GM19043 (cell line): Measurements from ENCODE around the gene CEP112.

Experiments used
- ATAC-seq: cut with Tn5 transposase; IDR thresholded peaks from one replicate; pipeline ENCODE4 v1.9.1; 2021; ENCODE audit warnings: low read depth; ENCODE audit not compliant: unreplicated experiment

Gene CEP112

GRCh38 chr17:65898651-65899050 lies 293.3 kb downstream of the CEP112 start:
- no peak for ATAC-seq

GRCh38 chr17:65896889-65897288 lies 295.0 kb downstream of the CEP112 start:
- no peak for ATAC-seq

DNA sequence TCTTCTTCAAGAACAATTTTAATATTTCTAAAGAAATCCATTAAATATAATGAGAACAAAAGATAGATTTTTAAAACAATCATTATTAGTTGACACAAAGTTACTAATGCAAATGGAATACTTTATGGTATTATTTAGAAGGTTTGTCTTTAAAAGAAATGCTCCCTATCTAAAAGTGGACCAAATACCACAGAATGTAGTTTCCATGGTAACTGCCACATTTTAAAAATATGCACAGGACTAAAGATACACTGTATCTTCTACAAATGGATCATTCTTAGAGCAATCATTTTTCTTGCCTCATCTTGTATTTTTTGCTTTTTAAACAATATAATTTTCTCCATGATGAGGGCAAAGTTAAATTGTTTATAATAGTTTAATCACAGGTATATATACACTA lies 296.0 kb downstream of the CEP112 start:
- ATAC-seq, result no peak

DNA sequence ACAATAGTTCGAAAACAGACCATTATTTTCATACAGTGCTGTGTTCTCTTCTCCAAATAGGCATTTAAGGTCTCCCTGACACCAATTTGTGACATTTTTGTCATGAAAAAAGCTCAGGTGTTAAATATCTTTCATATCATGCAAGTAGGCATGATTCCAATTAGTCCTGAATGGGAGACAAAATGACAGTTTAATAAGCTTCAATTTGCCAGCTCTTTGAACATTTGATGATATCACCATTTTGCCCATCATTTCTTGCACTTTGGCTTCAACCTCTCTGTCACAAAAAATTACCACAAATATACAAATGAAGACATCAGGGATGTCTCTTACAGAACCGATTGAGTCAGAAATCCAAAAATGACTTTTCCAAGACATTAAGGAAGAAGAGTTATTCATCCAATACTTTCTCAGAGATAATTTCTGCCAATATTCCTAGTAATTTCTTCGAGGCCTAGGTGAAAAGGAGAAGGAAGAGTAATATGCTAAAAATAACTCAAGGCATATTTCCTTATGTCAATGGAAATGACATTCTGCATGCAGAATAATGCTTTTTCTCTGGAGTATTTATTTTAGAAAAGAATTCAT lies 298.1 kb downstream of the CEP112 start:
- ATAC-seq, result no peak

GRCh38 chr17:65892912-65893377 lies 299.0 kb downstream of the CEP112 start:
- no peak for ATAC-seq

DNA sequence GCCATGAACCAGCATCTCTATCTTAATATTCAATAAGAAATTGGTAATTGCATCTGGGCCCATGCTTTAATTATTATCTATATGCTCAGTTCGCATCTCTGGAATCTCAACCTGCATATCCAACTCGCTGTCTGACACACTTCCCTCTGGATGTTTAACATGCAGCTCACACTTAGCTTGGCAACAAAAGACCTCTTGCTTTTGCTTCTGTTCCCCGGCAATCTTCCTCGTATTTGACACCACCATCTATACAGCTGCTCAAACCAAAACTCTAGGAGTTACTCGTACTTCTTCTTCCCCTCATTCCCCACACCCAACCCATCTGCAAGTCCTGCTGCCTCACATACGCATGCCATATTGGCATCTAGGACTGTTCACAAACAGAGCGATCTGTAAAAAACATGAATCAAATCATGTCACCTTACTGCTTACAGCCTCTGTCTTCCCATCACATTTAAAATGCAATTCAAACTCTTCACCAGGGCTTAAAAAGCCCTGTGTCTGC lies 300.6 kb downstream of the CEP112 start:
- ATAC-seq, result no peak

- no peak for ATAC-seq
Measured at GRCh38 chr17:65888649-65889048, 303.3 kb downstream of the CEP112 start.

- ATAC-seq, result no peak
Measured at GRCh38 chr17:65886315-65887245, 305.4 kb downstream of the CEP112 start.

DNA sequence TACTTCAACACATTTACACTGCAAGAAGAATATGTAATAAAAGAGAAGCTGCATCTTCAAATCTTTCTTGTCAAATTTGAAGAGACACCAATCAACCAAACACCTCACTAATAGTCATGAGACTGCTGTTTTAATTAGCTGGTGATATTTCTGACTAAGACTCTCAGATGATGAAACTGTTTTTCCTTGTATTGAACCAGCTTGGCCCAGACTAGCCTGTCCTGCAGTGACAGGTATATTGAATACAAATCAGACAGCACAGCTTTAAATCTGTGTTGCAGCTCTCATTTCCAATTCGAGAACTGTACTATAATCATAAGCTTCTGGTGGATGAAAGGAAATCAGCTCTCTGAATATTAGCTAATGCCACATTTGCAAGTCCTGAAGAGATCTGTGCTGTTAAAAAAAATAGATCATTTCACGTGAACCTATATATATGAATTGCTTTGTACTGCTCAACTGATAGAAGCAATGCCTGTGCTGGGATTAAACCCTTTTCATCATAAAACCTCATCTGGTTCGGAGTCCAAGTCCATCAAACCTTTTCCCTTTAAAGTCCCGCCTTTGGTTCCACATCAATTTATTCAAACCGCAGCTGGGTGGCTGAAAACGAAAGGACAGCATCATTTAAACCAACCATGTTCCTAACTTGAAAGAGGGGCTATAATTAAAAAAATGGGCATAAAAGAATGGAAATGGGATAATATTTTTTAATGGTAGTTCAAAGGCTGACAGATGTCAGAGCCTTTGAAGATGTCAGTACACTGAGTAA lies 306.2 kb downstream of the CEP112 start:
- ATAC-seq, result no peak

DNA sequence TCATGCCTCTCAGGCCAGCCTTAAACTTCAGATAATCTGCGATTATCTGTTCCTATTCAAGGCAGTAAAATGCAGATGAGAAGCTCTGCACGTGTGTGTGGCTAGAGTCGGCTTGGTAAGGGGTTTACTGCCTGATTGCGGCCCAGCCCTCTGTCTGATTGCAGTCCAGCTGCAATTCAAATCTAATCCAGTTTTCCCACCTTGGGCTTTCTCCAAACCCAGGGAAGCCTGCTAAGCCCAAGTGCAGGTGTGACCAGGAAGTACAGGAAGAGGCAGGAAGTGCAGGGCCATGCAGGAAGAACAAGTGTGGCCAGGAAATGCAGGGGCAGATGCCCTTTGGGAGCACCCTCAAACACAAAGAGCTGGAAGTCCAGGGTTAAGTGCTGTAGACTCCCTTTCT lies 314.9 kb downstream of the CEP112 start:
- no peak for ATAC-seq

- ATAC-seq, result no peak
Measured at GRCh38 chr17:65868881-65869280, 323.1 kb downstream of the CEP112 start.

GRCh38 chr17:65867014-65867413 lies 324.9 kb downstream of the CEP112 start:
- ATAC-seq, result no peak

DNA sequence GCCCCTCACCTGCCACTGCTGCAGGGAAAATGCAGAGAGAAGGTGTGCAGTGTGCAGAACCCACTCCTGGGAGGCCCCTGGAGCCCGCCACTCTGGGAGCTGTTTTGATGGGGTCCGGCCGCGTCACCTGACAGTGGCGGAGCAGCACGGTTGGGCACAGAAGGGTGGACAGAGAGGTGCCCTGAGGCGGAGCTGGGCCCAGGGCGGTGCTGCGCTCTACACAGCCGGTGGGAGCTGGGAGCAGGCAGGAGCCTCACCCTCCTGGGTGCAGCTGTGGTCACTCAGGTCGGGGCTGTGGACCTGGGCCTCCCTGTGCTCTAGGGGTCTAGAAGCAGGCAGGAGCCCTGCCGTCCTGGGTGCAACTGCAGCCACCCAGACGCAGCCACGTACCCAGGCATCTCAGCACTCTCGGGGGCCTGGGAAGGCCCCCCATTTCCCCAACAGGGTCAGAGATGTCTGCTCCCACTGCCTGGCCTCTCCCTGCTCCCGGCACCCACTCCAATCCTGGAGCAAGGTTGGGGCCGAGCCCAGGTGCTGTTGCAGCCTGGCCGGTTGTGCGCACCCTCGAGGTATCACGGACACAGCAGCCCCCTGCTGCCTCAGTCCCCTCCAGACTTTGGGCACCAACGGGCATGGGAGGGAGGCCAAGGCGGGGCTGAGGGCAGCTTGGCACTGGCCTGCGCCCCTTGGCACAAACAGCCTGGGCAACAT lies 326.1 kb downstream of the CEP112 start:
- no peak for ATAC-seq

DNA sequence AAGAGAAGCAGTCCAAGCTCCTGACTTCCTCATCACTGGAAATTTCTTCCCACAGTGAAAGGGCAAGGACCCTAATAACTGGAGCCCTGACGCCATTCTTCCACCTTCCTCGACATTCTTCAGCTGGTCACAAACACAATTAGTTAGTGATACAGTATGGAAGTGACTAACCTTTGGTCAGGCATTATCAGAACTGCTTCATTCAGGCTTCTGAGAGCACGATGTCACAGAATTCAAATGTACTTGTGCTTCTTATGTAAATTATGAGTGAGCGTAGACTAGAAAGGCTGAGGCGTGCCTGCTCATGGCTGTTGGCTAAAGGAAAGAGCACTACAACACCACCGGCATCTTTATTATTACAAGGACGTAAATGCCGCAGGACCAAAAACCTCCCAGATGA lies 327.5 kb downstream of the CEP112 start:
- ATAC-seq, result no peak

- no peak for ATAC-seq
Measured at GRCh38 chr17:65857718-65858117, 334.2 kb downstream of the CEP112 start.

DNA sequence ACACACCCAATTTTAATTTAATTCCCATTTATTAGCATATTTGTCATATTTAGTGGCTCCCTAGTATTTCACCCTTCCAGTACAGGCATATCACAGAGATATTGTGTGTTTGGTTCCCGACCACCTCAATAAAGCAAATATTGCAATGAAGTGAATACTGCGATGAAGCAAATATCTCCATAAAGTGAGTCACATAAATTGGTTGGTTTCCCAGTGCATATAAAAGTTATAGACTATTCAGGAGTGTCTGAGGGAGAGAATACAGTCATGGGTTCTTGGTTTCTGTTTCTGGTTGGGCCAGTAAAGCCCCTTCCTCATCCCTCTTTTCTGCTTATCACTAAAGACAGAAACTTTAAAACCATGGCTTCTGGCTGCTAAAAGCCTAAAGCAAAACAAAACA lies 335.1 kb downstream of the CEP112 start:
- ATAC-seq, result no peak

GRCh38 chr17:65855675-65856074 lies 336.3 kb downstream of the CEP112 start:
- ATAC-seq, result no peak

DNA sequence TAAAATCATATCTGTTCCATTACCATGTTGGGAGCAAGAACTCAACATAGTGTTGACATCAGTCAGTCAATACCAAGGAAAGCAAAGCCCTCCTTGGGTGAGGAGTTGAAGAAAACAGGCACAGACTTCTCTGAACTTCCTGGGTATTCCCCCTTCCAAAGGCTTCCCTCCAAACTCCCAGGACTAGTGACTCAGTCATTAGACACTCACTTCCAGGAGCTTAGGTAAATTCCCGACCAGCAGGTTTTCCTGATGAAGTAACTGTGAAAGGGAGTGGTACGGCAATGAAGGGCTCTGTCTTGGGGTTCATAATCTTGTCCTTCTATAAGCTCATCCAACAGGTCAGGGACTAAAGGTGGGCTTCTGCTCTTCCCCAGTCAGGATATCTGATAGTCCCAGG lies 336.7 kb downstream of the CEP112 start:
- no peak for ATAC-seq

DNA sequence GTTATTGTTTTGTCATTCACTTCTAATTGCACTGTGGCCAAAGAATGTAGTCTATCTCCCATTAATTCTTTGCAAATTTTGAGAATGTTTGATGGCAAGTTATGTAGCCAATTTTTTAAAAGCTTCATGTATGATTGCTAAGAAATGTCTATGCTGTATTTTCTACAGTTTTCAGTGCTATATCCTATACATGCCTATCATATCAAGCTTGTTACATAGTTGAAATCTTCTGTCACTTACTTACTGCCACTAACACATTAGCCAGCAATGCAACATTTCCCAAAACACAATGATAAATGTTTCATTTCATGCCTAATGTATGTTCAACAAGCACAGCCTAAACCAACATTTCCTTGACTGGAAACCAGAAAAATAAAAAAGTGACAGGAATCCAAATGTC lies 338.1 kb downstream of the CEP112 start:
- no peak for ATAC-seq

DNA sequence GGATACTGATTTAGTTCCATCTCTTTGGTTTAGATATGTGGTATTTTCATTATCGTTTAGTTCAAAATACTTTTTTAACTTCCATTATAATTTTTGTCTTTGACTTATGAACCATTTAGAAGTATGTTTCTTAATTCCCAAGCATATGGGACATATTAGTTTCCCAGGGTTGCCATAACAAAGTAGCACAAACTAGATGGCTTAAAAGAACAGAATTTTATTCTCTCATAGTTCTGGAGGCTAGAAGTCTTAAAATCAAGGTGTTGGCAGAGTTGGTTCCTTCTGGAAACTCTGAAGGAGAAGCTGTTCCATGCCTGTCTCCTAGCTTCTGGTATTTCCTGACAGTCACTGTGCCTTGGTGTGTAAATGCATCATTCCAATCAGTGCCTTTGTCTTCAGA lies 339.0 kb downstream of the CEP112 start:
- ATAC-seq, result no peak
